GM06990 (cell line): ENCODE measurements around the gene GNG13.
"Not testable (repeated sequence)": the region's sequence is repeated elsewhere in the genome, so short reads cannot be mapped to it uniquely, and the experiment has no call there.

ENCODE experiments used
- DNase-seq: peaks from one replicate; pipeline ENCODE4 v3.0.0-alpha.2; 2011; ENCODE audit not compliant: insufficient read length; ENCODE audit errors: extremely low read depth
- H3K27me3 ChIP-seq: replicated peaks from 2 replicates; pipeline ENCODE4 v1.6.0; 2011; ENCODE audit warnings: low read length; ENCODE audit not compliant: control insufficient read depth, insufficient read depth
- H3K36me3 ChIP-seq: 2 replicates; pipeline ENCODE4 v1.5.1; 2011; ENCODE audit warnings: low read length; ENCODE audit not compliant: control insufficient read depth, insufficient read depth
- H3K4me3 ChIP-seq: replicated peaks from 2 replicates; pipeline ENCODE4 v1.5.1; 2011; ENCODE audit warnings: low read depth, mild to moderate bottlenecking, control low read depth, low read length
- TF ChIP-seq, protein P1 (sequence below): IDR thresholded peaks from 2 replicates; pipeline ENCODE4 v1.5.1; 2011; ENCODE audit warnings: low read length, control low read depth, mild to moderate bottlenecking, inconsistent platforms; ENCODE audit not compliant: insufficient read depth, poor library complexity, severe bottlenecking

The GNG13 gene

DNA sequence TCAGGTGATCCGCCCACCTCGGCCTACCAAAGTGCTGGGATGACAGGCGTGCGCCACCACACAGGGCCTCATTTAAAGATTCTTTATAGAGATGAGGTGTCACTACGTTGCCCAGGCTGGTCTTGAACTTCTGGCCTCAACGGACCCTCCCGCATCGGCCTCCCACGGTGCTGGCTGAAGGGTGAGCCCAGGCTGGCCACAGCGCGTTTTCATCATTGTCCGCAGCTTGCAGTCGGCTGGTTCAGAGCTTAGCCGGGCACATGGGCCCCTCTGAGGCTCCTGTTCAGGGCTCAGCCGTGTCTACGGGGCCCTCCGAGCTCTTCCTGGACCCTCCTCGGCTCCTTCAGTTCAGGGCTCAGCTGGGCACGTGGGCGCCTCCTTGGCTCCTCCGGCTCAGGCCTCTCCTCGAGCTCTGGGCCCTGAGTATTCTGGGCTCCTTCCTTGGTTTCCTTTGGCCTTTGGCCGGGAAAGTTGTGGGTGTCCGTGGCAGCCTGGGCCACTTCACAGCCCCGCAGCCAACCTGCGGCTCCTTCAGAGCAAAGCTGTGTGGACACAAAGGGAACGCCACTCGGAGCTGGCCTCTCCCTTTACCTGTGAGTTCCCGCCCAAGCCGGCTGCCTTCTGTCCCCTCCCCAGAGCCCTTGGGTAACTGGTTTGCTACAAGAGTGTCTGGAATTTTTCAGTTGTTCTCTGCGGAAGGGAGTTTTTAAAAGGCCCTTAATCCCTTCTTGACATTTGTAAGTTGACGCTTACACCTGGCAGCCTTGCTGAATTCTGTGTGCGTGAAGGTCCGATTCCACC, 41.2 kb downstream of the GNG13 start:
- Histone ChIP-seq H3K36me3 (no peaks in the 10 kb centered on the region), H3K4me3 (no peak overlapping the region), H3K27me3 (no peaks in the 10 kb centered on the region)
- no peak for DNase-seq
- TF ChIP-seq, protein P1, sequence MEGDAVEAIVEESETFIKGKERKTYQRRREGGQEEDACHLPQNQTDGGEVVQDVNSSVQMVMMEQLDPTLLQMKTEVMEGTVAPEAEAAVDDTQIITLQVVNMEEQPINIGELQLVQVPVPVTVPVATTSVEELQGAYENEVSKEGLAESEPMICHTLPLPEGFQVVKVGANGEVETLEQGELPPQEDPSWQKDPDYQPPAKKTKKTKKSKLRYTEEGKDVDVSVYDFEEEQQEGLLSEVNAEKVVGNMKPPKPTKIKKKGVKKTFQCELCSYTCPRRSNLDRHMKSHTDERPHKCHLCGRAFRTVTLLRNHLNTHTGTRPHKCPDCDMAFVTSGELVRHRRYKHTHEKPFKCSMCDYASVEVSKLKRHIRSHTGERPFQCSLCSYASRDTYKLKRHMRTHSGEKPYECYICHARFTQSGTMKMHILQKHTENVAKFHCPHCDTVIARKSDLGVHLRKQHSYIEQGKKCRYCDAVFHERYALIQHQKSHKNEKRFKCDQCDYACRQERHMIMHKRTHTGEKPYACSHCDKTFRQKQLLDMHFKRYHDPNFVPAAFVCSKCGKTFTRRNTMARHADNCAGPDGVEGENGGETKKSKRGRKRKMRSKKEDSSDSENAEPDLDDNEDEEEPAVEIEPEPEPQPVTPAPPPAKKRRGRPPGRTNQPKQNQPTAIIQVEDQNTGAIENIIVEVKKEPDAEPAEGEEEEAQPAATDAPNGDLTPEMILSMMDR: no peak

DNA sequence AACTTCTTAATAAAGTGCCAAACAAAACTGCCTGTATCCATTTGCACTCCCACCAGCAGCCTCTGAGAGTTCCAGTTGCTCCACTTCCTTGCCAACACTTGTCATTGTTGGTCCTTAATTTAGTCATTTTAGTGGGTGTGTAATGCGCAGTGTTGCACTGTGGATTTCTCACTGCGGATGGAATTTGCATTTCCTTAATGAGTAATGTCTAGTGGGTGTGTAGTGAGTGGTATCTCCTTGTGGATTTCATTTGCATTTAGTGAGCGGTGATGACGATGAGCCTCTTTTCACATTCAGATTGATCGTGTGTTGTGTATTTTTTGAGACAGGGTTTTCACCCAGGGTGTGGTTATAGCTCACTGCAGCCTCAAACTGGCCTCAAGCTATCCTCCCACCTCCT, 44.1 kb downstream of the GNG13 start:
- Histone ChIP-seq H3K27me3 (no peaks in the 10 kb centered on the region; the same call in 1 of the 2 replicates), H3K4me3 (no peak overlapping the region), H3K36me3 (no peaks in the 10 kb centered on the region)
- no peak for DNase-seq
- TF ChIP-seq, protein P1: no peak

DNA sequence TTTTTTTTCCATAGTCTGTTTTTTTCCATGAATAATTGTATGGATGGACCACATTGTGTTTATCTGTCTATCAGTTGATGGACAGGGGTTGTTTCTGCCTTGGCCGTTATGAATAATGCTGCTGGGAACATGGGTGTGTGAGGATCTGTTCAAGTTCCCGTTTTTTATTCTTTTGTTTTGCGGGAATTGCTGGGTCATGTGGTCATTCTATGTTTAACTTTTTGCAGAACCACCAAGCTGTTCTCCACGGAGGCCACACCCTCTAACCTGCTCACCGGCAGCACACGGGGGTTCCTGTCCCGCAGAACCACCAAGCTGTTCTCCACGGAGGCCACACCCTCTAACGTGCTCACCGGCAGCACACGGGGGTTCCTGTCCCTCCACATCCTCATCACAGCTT, 45.9 kb downstream of the GNG13 start:
- TF ChIP-seq, protein P1: no peak
- no peaks in the 10 kb centered on the region for H3K36me3 ChIP-seq
- no peaks in the 10 kb centered on the region; the same call in 1 of the 2 replicates for H3K27me3 ChIP-seq
- no peak for DNase-seq
- H3K4me3 ChIP-seq: no peak overlapping the region

DNA sequence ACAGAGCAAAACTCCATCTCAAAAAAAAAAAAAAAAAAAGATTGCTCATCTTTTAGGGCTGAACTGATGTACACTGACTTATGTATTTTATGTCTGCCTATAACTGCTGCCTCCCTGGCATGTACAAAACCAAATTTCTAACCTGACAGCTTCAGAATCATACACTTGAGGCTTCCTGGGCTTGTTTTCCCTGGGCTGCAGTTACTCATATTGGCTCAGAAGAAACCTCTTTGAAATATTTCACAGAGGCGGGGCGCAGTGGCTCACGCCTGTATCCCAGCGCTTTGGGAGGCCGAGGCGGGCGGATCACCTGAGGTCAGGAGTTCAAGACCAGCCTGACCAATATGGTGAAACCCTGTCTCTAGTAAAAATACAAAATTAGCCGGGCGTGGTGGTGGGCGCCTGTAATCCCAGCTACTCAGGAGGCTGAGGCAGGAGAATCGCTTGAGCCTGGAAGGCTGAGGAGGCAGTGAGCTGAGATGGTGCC, 46.4 kb downstream of the GNG13 start:
- H3K36me3 ChIP-seq, DNase-seq, H3K27me3 ChIP-seq: not testable (repeated sequence)

DNA sequence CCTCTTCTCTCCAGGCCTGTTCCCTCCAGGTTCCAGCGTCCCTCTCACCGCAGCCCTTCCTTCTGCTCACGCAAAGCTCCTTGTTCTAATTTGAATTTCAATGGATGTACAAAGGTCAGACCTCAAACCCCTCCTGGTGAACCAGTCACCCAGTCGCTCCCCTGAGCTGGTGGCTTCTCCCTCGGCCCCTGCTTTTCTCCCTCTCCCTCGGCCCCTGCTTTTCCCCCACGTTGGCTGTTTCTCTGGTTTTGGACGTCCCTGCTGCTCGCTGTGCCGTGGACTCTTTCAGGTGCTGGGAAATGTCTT, 48.6 kb downstream of the GNG13 start:
- no peaks in the 10 kb centered on the region; the same call in 1 of the 2 replicates for H3K27me3 ChIP-seq
- H3K4me3 ChIP-seq: no peak overlapping the region
- H3K36me3 ChIP-seq: no peaks in the 10 kb centered on the region
- DNase-seq: no peak
- TF ChIP-seq, protein P1: no peak

More for the DNA sequence above, 46.4 kb downstream of the GNG13 start:
- not testable (repeated sequence) for H3K4me3 ChIP-seq

DNA sequence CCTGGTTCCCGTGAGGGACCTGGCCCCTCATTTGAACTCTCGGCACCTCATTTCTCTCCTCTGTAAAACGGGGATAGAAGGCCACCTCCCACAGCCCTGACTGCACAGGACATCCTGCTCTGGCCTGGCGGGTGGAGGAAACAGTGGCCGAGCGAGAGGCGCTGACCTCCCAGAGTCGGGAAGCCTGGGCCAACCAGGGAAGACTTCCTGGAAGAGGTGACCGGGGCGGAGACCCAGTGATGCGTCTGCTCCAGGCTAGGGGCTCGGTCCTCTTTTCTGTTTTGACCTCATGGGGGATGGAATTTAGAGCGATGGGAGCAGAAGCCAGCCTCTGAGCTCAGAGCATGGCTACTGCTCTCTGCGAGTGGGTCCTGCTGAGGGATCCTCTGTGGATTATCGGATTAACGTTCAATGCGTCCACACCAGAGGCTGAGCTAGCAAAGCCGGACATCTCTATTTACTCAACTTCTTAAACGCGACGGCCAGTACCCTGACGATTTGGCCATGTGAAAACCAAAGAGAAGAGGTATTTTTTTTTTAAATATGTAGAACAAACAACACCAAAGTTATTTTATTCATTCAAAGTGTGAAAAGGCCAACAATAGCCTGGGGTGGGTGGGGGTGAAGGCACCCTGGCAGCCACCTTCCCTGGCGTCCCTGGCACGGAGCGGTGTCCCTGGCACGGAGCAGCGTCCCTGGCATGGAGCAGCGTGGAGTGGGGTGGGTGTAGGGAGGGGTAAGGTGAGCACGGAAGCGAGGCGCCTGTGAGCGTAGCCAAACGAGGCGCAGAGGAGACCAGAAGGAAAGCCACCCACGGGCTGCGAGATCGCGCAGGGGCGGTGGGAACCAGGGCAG, 49.2 kb downstream of the GNG13 start:
- Histone ChIP-seq H3K27me3 (no peaks in the 10 kb centered on the region; the same call in 1 of the 2 replicates), H3K4me3 (no peak overlapping the region), H3K36me3 (no peaks in the 10 kb centered on the region)
- TF ChIP-seq, protein P1: no peak
- no peak for DNase-seq
